ENCODE data around the gene DIAPH1.

DNA sequence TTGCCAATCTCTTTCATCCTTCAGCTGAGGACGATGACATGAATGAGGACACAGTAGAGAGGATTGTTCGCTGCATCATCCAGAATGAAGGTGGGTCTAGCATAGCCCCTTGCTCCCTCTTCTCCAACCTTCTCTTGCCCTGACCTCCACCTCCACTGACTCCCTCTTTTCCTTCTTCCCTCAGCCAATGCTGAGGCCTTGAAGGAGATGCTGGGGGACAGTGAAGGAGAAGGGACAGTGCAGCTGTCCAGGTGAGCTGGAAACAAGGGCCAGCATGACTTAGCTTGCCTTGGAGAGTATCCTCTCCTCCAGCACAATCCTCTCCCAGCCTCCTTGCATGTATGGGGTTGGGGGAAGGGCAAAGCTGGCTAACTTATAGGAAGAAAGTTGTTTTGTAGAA, 20.0 kb upstream of the DIAPH1 start:
- TF ChIP-seq, protein P1, sequence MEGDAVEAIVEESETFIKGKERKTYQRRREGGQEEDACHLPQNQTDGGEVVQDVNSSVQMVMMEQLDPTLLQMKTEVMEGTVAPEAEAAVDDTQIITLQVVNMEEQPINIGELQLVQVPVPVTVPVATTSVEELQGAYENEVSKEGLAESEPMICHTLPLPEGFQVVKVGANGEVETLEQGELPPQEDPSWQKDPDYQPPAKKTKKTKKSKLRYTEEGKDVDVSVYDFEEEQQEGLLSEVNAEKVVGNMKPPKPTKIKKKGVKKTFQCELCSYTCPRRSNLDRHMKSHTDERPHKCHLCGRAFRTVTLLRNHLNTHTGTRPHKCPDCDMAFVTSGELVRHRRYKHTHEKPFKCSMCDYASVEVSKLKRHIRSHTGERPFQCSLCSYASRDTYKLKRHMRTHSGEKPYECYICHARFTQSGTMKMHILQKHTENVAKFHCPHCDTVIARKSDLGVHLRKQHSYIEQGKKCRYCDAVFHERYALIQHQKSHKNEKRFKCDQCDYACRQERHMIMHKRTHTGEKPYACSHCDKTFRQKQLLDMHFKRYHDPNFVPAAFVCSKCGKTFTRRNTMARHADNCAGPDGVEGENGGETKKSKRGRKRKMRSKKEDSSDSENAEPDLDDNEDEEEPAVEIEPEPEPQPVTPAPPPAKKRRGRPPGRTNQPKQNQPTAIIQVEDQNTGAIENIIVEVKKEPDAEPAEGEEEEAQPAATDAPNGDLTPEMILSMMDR (IDR thresholded peaks at IDR 0.05; ENCODE audit: low read depth, low read length, poor library complexity, severe bottlenecking): no peak
- no peak for TF ChIP-seq EZH2phosphoT487 (IDR thresholded peaks at IDR 0.05; ENCODE audit: borderline replicate concordance, low read length)

All from DOHH2 (cell line).